ENCODE data around the gene GPC6. TPM values are rescaled to one million over a fixed set of nuclear protein-coding genes. Genes with fewer than 3 reads are reported as not detected.

Gene GPC6
- total RNA-seq, 1 donor from 2014 or later, result not detected

DNA sequence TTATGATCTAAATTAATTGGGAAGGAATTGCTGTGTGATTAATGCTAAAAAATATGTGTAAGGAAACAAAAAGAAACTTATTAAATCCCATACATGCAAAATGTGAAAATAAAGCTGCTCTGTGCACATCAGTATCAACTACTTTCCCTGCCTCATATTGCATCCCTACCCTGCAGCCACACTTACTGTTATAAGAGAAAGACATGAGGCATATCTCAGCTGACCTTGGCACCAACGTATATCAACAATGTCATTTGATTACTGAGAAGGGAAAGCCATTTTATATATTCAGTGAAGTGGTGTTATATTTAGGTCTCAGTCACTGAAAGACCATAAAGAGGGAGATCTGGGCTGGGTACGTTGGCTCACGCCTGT, 585.1 kb downstream of the GPC6 start:
- intact Hi-C loops (cut with micrococcal nuclease), result no loop called here

DNA sequence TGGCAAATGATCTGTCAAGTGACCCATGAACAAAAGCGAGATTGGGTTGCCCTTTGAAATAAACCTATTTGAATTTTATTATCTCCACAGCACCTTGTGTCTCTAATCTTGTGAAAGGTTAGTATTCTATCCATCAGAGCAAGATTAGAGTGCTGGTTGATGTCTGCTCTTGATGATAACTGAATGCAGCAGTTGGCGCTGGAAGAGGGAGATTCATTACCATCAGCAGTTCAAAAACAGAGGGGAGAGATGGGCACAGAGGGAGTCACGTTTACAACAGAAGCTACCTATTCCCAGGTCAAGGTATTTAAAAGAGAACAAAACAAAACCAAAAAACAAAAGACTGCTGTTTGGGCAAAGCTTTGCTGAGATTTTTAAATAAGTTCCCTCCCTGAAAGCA, 588.1 kb downstream of the GPC6 start:
- intact Hi-C loops (cut with micrococcal nuclease), result no loop called here

DNA sequence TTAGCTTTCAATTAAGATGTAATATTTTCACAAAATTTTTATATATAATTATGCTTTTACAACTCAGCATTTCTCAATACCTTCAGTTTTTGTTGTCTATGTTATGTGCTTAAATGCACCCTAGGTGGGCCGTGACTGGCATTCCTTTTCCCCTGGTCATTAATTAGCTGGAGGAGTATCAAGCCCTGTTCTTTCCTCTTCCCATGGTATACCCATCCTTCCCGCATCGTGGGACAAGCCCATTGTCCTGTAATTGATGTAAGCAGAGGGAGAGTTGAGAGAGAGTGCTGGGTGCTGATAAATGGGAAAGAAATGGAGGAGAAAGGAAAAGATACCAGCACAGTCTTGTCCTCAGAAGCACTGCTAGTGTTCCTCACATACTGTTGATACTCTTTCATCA, 591.7 kb downstream of the GPC6 start:
- intact Hi-C loops (cut with micrococcal nuclease), result no loop called here

DNA sequence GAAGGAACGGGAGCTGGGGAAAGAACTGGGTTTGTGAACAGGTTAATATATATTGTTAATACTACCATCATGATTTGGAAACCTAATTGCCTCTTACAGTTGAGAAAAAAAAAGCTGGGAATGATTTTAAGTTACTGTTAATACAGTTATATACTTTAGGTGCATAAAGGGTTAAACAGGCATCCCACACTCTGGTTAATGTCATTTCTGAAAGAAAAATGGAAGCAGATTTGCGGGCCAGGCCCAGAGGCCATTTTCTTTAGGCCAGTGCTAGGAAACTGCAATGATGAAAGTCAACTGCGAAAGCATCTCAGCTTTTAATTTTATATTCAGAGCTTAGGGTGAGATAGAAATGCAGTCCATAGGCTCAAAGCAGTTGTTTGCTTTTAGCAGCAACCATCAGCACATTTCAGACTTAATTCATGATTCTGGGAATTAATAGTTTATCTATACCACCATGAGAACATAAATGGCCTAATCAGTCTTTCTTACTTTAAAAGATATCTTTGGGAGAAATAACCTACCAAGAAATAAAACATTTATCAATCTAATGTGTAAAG, 592.8 kb downstream of the GPC6 start:
- intact Hi-C loops (cut with micrococcal nuclease), result no loop called here

DNA sequence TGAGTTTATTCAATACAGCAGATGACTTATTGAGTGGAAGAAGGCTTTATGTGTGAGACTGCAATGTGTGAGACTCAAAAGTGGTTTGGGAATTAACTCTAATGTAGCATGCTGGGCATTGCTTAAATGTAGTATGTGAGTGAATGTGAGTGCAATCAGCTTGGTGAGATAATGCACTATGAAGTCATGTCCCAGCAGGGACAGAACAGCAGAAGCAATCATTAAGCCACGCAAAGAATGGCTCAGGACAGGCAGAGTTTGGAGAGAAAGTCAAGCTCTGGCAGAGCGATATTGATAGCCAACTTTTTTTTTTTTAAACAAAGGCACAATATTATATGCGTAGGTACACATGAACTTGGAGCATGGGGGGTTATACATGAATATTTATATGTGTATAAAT, 597.7 kb downstream of the GPC6 start:
- intact Hi-C loops (cut with micrococcal nuclease), result no loop called here

DNA sequence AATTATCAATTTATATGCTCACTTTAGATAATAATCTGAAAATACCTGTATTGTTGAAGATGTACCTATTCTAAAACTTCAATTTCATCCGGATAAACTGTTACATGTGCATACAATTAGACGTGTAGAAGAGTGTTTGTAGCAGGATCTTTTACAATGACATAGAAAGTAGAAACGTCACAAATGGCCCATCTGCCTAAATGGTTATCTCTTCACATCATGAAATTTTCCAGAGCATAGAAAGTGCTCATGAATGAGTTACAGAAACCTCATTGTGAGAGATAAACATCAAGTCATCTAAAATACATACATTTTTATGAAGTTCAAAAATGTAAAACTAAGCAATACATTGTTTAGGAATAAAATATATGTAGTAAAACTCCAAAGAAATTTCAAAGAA, 607.4 kb downstream of the GPC6 start:
- intact Hi-C loops (cut with micrococcal nuclease), result no loop called here

DNA sequence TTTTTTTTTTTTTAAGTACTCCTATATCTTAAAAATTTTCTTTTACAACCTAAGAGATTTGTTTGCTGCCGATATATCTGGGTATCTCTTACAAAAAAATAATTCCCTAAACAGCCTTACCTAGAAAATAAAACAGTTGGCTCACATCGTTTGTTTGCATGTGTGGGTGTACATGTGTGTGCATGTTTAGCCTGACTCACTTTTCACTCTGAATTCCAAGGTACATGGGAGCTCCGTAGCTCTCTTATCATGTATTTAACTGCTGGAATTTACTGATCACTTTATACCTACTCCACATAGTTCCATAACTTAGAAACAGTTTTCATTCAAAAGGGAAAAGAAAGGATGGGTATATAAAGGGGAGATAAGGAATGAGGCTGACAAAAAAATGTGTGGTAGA, 616.5 kb downstream of the GPC6 start:
- intact Hi-C loops (cut with micrococcal nuclease), result no loop called here

DNA sequence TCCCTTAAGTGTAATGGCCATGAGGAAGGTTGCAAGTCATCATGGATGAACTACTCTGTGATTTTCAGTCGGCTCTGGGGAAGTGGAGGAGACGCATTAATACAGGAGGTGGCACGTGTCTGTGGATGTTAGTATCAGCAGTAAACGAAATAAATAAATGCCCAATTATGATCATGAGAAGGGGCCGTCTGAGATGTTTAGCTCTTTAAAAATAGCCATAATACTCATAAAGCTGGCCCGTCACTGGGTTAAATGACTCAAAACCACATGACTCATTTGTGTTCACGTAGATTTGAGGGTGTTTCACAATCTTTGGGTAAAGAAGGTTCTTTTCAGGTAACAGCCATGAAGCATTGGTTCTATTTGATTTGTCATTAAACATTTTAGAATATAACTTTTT, 620.6 kb downstream of the GPC6 start:
- intact Hi-C loops (cut with micrococcal nuclease), result no loop called here

DNA sequence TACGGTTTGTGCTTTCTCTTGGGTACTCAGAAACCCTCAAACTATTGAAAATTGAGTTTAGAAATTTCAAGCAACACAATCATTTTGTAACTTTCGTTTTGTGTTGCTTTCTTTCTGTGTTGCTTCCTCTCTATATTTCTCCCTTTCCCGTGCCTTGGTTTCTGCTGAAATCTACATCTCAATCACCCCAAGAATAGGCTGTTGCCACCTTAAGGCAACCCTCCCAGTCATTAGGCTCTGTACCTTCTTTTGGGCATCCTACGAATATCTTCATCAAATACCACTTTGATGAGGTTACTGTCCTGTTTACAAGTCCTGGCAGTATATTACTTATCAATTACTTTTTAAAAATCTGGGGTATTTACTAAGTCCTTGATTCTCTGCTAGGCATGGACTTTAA, 621.6 kb downstream of the GPC6 start:
- intact Hi-C loops (cut with micrococcal nuclease), result no loop called here

DNA sequence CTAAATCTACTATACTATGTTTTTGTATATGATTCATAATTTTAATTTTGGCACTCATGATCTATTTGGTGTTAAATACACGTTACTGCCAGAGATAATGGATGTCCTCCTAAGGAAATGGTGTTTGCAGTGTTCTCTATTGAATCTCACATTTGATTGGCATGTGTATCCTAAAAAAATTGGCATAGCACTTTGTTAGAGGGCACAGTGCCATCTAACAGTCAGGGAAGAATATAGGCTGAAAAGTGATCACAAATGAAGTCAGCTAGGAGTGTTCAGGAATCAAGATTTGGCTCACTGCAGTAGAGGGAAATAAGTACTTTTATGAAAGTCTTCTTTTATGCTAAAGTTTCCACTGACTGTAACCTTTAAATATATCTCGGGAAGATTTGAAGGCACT, 624.6 kb downstream of the GPC6 start:
- intact Hi-C loops (cut with micrococcal nuclease), result no loop called here

DNA sequence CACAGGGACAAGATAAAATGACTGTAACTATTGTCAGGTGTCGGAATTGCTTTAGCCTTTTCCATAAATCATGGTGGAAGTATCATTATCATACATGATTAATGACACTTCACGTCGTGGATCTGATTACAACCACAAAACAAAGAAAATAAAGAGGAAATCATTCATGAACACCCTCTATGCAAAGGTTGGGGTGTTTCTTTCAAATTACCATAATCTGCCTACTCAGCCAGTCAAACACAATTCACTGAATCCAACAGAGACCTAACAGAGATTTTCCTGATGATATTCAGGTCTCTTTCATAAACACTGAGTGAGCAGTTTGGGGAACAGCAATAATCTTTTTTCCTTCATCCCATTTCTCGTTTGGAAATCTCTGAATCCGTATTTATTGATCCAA, 627.3 kb downstream of the GPC6 start:
- intact Hi-C loops (cut with micrococcal nuclease), result no loop called here

DNA sequence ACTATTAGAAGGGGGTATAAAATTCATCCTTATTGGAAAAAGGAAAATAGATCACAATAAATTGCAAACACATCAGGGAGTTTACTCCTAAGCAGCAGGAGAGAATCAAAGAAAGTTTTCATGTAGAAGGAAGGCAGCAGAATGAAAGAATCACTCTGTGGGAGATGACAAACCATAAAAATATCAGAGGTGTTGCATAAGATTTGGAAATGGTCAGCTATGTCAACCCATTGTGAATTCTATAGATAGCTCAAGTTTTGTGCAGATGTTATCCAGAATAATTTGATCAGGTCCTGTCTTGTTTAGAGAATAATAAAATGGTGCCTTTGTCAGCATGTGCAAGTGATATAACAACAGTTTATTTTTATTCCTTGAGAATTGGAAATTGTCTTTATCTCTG, 630.5 kb downstream of the GPC6 start:
- intact Hi-C loops (cut with micrococcal nuclease), result no loop called here

DNA sequence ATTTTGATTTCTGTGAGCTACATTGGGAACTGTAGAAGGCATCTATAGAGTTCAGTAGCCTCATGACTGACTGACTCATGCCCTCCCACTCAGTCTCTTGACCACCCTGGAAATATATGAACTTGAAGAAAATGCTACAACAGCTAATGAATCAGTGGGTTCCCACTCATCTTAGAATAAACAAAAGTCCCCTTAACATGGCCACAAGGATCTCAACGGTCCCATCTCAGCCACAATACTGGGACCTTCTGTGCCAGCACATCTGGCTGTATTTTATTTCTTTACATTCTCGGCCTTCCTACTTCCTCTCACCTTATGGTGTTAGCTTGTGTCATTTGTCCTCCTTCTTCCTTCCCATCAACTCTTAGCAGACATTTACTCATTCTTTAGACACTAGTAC, 633.1 kb downstream of the GPC6 start:
- intact Hi-C loops (cut with micrococcal nuclease), result no loop called here

DNA sequence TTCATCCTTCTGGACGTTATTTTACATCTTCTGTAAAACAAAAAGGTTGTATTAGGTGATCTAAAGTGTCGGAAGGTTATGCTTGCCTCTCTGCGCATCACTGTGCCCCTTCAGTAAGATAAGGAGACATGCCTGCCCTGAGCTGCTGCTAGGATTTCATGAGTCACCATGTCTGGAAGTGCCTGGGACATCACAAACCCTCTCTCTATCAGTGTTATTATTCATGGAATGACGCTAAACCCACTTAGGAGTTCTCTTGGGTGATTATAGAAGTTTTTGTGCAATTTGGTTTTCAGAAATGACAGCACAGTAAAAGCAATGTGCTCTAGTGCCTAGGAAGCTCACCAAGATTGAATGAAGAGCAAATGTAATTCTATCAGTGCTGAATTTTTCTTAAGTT, 635.2 kb downstream of the GPC6 start:
- intact Hi-C loops (cut with micrococcal nuclease), result no loop called here

DNA sequence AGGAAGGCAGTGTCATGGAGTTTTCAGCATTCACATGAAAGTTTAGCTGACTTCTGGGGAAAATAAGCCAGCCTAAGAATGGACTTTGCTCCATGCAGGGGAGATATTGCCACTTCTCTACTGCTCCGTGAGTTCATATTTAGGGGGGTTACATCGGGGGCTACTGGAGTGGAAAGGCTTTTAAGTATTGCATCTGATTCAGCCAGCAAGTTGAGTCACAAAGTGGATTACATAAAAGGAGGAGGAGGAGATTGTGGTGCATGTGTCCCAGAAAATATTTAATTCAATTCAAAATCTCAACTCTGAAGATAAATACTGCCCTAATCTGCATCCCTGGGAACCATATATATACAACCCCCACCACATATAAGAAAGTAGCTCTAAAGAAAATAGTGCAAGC, 635.7 kb downstream of the GPC6 start:
- intact Hi-C loops (cut with micrococcal nuclease), result no loop called here

DNA sequence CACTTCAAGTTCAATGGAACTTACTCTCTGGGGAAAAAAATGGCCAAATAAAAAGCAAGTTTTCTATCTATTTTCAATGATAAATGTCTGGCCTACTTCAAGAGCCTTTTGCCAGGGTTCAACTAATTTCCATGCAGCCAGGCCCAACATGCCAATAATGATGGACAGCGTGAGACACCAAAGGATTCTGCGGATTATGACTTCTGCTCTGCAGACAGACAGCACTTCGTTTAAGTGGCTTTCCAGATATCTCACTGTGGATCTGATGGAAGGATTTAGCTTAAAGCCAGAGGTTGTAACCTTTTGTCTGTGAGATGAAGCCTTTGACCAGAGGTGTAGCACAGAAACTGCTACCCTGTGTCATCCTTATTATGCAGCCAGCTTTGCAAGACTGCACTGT, 638.6 kb downstream of the GPC6 start:
- intact Hi-C loops (cut with micrococcal nuclease), result no loop called here

DNA sequence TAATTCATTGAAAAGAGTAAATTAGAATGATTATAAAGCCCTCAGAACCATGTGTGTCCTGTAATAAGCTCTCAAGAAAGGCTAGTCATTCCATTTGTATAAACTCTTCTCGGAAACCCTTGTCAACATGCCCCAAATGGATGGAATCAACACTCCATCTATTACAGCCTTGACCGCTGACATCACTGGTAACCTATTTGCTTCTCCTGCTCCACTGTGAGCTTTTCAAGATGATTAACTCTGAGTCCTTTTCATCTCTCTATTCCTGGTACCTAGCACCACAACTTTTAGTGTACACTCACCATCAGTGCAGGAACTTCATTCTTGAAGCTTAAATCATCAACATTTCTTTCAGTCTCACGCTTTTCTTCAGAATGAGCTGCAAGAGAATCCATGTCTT, 640.9 kb downstream of the GPC6 start:
- intact Hi-C loops (cut with micrococcal nuclease), result no loop called here

DNA sequence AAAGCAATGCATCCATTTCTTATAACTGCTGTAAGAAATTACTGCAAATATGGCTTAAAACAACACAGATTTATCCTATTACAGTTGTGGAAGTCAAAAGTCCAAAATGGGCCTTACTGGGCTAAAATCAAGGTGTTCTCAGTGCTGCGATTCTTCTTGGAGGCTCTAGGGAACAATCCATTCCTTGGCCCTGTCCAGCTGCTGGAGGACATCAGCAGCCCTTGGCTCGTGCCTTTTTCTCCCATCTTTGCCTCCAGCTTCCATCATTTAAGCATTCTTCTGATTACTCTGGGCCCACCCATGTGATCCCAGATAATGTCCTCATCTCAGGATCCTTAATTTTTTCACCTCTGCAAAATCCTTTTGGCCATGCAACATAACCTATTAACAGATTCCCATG, 645.8 kb downstream of the GPC6 start:
- intact Hi-C loops (cut with micrococcal nuclease), result no loop called here

DNA sequence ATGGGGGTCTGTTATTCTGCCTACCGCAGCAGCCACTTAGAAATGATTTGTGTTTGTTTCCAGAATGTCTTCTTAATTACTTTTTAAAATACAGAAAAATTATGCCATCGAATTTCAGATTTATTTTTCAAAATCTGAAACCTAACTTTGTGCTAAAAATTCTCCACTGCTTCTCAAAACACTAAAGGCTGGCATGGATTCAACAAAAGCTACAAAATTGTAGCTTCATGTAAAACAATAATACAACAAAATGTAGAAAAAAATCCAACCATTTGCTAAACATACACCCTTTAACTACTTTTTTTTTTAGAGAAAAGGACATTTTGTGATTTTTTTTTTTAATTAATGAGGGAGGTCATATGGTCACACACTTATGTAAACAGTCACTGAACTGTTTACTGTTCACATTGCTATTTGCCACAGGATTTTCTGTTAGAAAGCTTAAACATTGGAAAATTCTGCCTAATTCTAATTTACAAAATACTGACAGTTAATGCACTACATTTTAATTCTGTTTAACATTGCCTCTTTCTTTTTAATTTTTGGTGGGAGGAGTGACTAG, 646.3 kb downstream of the GPC6 start:
- intact Hi-C loops (cut with micrococcal nuclease), result no loop called here

DNA sequence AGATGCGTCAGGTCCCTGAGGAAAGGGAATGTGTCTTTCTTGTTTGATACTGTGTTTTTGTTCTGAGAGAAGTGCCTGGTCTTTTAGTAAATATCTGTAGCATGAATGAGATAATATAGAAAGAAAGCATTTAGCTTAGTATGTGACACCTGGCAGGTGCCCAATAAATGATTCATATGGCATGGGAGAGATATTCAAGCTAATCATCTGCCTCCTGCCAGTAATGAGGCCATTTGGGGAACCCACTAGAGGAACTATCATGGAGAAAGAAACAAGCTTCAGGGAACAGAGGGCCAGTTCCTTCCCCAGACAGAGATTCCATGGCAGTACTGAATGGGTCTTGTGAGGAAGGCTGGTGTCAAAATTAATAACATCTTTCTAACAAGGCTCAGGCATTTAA, 648.9 kb downstream of the GPC6 start:
- intact Hi-C loops (cut with micrococcal nuclease), result no loop called here

DNA sequence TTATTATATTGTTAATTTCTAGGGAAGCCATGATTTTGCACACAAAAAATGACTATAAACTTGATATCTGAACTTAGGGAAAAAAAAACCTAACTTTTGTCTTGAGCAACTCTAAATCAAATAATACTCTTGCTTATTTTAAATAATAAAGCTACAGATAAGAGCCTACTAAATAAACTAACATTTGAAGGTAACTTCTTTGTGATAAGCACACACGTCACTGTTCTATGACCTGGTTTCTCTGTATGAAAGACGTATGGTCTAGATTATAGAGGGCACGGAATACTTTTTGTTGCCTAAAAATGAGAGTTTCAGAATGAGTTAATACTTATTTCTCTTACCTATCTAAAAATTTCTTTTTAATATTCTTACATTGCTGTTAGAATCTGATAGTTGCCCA, 649.6 kb downstream of the GPC6 start:
- intact Hi-C loops (cut with micrococcal nuclease), result no loop called here

DNA sequence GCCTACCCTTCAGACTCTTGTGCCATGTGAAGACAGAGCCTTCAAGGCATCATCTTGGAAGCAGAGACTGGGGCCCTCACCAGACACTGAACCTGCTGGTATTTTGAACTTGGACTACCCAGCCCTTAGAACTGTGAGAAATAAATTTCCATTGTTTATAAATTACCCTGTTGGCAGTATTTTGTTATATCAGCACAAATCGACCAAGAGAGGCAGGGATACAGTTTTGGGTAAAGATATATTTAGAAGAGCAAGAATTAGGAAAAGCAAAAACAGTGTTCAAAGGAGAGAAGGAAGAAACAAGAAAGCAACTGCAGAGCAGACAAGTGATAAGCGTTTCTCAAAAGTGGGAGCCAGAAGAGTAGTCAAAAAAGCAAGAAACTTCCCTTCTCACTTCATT, 652.1 kb downstream of the GPC6 start:
- intact Hi-C loops (cut with micrococcal nuclease), result no loop called here

DNA sequence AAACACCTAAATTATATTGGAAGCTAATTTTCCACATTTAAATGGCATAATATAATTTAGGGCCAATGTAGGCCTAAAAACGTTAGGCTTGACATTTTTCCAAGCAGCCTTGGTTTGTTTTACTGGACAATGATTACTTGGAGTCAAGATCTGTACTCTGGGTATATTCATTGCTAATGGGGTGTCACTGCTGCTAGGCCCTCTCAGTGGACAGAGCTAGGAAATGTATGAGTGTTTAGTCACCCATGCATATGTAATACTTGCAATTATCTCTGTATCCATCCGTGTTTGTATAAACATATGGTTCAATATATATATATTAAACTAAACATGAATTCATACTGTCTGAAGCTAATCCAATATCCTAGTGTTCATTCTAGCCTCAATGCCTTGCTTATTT, 654.8 kb downstream of the GPC6 start:
- intact Hi-C loops (cut with micrococcal nuclease), result no loop called here

DNA sequence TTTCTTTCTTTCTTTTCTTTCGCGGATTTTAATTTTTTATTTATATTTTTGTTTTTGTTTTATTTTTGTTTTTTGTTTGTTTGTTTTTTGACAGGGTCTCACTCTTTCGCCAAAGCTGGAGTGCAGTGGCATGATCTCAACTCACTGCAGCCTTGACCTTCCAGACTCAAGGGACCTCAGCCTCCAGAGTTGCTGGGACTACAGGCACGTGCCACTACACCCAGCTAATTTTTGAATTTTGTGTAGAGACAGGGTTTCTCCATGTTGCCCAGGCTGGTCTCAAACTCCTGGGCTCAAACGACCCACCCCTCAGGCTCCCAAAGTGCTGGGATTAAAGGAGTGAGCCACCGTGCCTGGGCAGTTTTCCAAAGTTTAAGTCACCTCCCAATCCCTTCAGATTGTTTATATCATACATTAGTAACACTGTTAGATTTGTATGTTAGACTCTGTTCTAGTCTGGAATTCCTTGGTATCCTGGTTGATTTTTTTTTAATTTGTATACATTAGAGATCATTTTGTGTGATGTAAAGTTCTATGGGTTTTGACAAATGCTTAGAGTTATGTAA, 655.6 kb downstream of the GPC6 start:
- intact Hi-C loops (cut with micrococcal nuclease), result no loop called here
